Thoracic aorta (tissue), 2 donors: Measurements from ENCODE around the gene TRAPPC2B. TPM values are rescaled to one million over a fixed set of nuclear protein-coding genes. Genes with fewer than 3 reads are reported as not detected.

Experiments
- ATAC-seq: fragments of 150-250 bp; one replicate; pipeline ENCODE4 v1.8.0; 2017; ENCODE audit warnings: low read depth; ENCODE audit not compliant: insufficient number of reproducible peaks, low FRiP score
- DNase-seq: peaks from one replicate; pipeline ENCODE4 v3.0.0-alpha.2; 2020; ENCODE audit warnings: low spot score
- H3K27ac ChIP-seq, 2 donors: fragments of 200-600 bp; sonication (generic); 1 replicate in 1 of 2; 2 replicates in 1 of 2; pipeline ENCODE4 v1.5.1; 2016; ENCODE audit warnings: mild to moderate bottlenecking in 2 of 2, moderate library complexity in 2 of 2
- H3K27me3 ChIP-seq: fragments of 200-600 bp; sonication (generic); replicated peaks from 2 replicates; pipeline ENCODE4 v1.6.0; 2016; ENCODE audit warnings: mild to moderate bottlenecking; ENCODE audit not compliant: insufficient read depth
- H3K36me3 ChIP-seq: fragments of 200-600 bp; sonication (generic); one replicate; pipeline ENCODE4 v1.5.1; 2016
- H3K4me1 ChIP-seq, 2 donors: fragments of 200-600 bp; sonication (generic); 1 replicate in 1 of 2; 2 replicates in 1 of 2; pipeline versions ENCODE4 v1.5.1 to v1.6.0; 2016; ENCODE audit warnings: low read depth in 2 of 2, mild to moderate bottlenecking in 1 of 2; ENCODE audit not compliant: control insufficient read depth in 1 of 2
- H3K4me3 ChIP-seq: fragments of 200-600 bp; sonication (generic); 2 replicates; pipeline ENCODE4 v1.5.1; 2016; ENCODE audit warnings: mild to moderate bottlenecking
- H3K9me3 ChIP-seq: fragments of 200-600 bp; sonication (generic); 2 replicates; pipeline ENCODE4 v1.5.1; 2016
- CTCF ChIP-seq: fragments of 200-600 bp; sonication (generic); IDR thresholded peaks from one replicate; pipeline ENCODE4 v1.5.1; 2019; ENCODE audit warnings: antibody characterized with exemption
- total RNA-seq, 2 donors: library from RNA; depleted of rRNA; stranded (reverse); fragments of >200 nt; gene quantifications; one replicate each; pipeline versions ENCODE4 v1.1.0 to v1.2.3, GENCODE V29; 2016

The TRAPPC2B gene
- total RNA-seq, 2 donors from 2014 or later = 2.0 to 9.5 TPM

- no peaks in the 10 kb centered on the region for H3K27me3 ChIP-seq
- H3K4me3 ChIP-seq = peak overlapping the region; percentile 97
- ATAC-seq (no peak), DNase-seq (no peak)
- peaks cover 27% of the 10 kb centered on the region for H3K36me3 ChIP-seq
- H3K4me1 ChIP-seq = peaks cover 5 to 22% of the 10 kb centered on the region in 2 donors
- peaks cover 13% of the 10 kb centered on the region for H3K9me3 ChIP-seq
- TF ChIP-seq CTCF = no peak
- peak overlapping the region in 1 of 2 donors; percentile 82 for H3K27ac ChIP-seq
Observed at GRCh38 chr19:57321116-57321515, 42.2 kb upstream of the TRAPPC2B start.

DNA sequence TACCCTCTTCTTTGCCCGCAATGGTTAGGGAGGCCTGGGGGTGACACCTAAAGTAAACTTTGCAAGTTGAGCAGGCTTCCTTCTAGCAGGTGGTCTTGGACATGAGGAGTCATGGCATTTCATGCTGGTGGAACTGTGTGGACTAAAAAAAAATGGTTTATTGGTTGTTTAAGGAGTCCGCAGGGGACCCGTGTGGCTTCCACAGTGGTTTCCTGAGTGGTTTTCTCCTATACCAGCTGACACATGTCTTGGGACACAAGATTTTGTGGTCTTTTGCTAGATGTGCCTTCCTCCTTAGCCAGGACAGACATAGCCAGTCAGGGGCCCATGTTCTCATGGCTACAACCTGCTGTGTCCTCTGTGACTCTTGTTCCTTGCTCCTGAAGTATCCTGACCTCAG, 41.6 kb upstream of the TRAPPC2B start:
- no peak for DNase-seq
- Histone ChIP-seq H3K36me3 (peaks cover 32% of the 10 kb centered on the region), H3K9me3 (peaks cover 18% of the 10 kb centered on the region), H3K27me3 (no peaks in the 10 kb centered on the region), H3K4me3 (peak overlapping the region; percentile 97), H3K27ac (no peak overlapping the region), H3K4me1 (peaks cover 5 to 22% of the 10 kb centered on the region in 2 donors)
- no peak for ATAC-seq
- TF ChIP-seq CTCF = no peak

DNA sequence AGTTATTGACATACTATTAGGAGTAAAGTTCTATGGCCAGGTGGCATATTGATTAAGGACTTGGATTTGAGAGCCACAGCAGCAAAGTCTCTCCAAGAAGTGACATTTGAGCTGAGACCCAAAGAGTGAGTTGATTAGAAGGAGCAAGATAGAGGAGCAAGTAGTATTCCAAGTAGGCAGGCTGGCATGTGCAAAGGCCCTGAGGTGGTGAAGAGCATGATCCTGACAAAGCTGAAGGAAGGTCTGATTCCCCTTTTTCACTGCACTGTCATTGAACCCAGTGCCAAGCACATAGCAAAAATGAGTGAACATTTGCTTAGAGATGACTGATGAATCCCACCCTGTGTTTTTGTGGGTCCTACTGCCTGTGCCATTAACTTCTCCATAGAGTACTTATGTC, 38.4 kb upstream of the TRAPPC2B start:
- ATAC-seq = no peak
- peaks cover 5 to 18% of the 10 kb centered on the region in 2 donors for H3K4me1 ChIP-seq
- H3K9me3 ChIP-seq = peaks cover 39% of the 10 kb centered on the region

DNA sequence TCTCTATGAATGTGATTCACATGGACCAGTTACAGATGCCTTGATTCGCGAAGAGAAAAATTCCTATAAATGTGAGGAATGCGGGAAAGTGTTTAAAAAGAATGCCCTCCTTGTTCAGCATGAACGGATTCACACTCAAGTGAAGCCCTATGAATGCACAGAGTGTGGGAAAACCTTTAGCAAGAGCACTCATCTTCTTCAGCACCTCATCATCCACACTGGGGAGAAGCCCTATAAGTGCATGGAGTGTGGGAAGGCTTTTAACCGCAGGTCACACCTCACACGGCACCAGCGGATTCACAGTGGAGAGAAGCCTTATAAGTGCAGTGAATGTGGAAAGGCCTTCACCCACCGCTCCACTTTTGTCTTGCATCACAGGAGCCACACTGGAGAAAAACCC, 35.4 kb upstream of the TRAPPC2B start:
- Histone ChIP-seq H3K9me3 (peaks cover 53% of the 10 kb centered on the region), H3K27ac (no peak overlapping the region), H3K4me3 (peak overlapping the region; percentile 11), H3K27me3 (no peaks in the 10 kb centered on the region), H3K4me1 (no peaks in the 10 kb centered on the region), H3K36me3 (peaks cover 57% of the 10 kb centered on the region)
- TF ChIP-seq CTCF = no peak
- ATAC-seq = no peak
- DNase-seq = no peak

More for the DNA sequence above, 38.4 kb upstream of the TRAPPC2B start:
- Histone ChIP-seq H3K36me3 (peaks cover 57% of the 10 kb centered on the region), H3K27me3 (no peaks in the 10 kb centered on the region), H3K27ac (no peak overlapping the region), H3K4me3 (no peak overlapping the region)
- no peak for DNase-seq
- TF ChIP-seq CTCF = no peak

DNA sequence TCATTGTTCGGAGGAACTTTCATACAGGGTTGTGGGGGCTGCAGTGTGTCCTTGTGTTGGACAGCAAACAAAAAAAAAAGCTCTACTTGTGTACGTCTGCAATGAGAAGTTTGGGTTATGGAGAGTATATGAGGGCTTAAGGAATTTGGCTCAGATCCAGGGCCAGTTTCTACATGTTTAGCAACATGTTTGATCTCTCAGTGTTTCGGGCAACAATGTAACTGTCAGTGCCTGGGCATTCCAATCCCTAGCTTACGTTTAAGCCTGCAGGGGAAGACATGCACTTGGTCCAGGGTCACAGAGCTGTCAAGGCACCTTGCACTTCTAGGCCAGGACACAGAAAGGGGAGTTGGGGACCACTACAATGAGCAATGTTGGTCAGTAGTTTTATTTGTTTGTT, 29.2 kb upstream of the TRAPPC2B start:
- no peaks in the 10 kb centered on the region for H3K27me3 ChIP-seq
- H3K4me1 ChIP-seq = peaks cover 0 to 7% of the 10 kb centered on the region in 2 donors
- H3K36me3 ChIP-seq = peaks cover under 1% of the 10 kb centered on the region
- no peak for TF ChIP-seq CTCF
- DNase-seq = no peak
- H3K27ac ChIP-seq = no peak overlapping the region
- H3K9me3 ChIP-seq = peaks cover 18% of the 10 kb centered on the region
- ATAC-seq = no peak
- H3K4me3 ChIP-seq = no peak overlapping the region
